Smooth muscle cell (in vitro differentiated cells): Measurements from ENCODE around the gene TMEM97. TPM values are rescaled to one million over a fixed set of nuclear protein-coding genes. Genes with fewer than 3 reads are reported as not detected.
"Not testable (repeated sequence)": the region's sequence is repeated elsewhere in the genome, so short reads cannot be mapped to it uniquely, and the experiment has no call there.

Experiments
- DNase-seq: peaks from one replicate; lab custom pipeline; 2025; ENCODE audit not compliant: unreplicated experiment; lab: John Stamatoyannopoulos, UW
- H2AFZ ChIP-seq: fragments of 200-600 bp; sonication (generic); 2 replicates; pipeline ENCODE4 v1.6.0; 2016; ENCODE audit warnings: antibody characterized with exemption, low read depth, mild to moderate bottlenecking
- H3F3A ChIP-seq: fragments of 200-600 bp; sonication (generic); 2 replicates; pipeline ENCODE4 v1.6.0; 2017; ENCODE audit warnings: antibody characterized with exemption, low read depth
- H3K27ac ChIP-seq: fragments of 200-600 bp; sonication (generic); 2 replicates; pipeline ENCODE4 v1.5.1; 2016; ENCODE audit warnings: low read depth, mild to moderate bottlenecking
- H3K27me3 ChIP-seq: fragments of 200-600 bp; sonication (generic); 2 replicates; pipeline ENCODE4 v1.6.1; 2016; ENCODE audit warnings: low read depth, mild to moderate bottlenecking
- H3K36me3 ChIP-seq: fragments of 200-600 bp; sonication (generic); 2 replicates; pipeline ENCODE4 v1.5.1; 2016; ENCODE audit warnings: low read depth
- H3K4me1 ChIP-seq: fragments of 200-600 bp; sonication (generic); 2 replicates; pipeline ENCODE4 v1.5.1; 2016; ENCODE audit warnings: low read depth
- H3K4me2 ChIP-seq: fragments of 200-600 bp; sonication (generic); 2 replicates; pipeline ENCODE4 v1.6.0; 2016; ENCODE audit warnings: mild to moderate bottlenecking
- H3K4me3 ChIP-seq: fragments of 200-600 bp; sonication (generic); 2 replicates; pipeline ENCODE4 v1.5.1; 2016; ENCODE audit warnings: mild to moderate bottlenecking
- H3K79me2 ChIP-seq: fragments of 200-600 bp; sonication (generic); 2 replicates; pipeline ENCODE4 v1.6.0; 2016; ENCODE audit warnings: low read depth, mild to moderate bottlenecking
- H3K9ac ChIP-seq: fragments of 200-600 bp; sonication (generic); 2 replicates; pipeline ENCODE4 v1.6.0; 2016; ENCODE audit warnings: low read depth
- H3K9me3 ChIP-seq: fragments of 200-600 bp; sonication (generic); replicated peaks from 2 replicates; pipeline ENCODE4 v1.5.1; 2016; ENCODE audit warnings: low read depth
- H4K20me1 ChIP-seq: fragments of 200-600 bp; sonication (generic); 2 replicates; pipeline ENCODE4 v1.6.0; 2016; ENCODE audit warnings: low read depth
- CTCF ChIP-seq: fragments of 200-600 bp; sonication (generic); IDR thresholded peaks from 2 replicates; pipeline ENCODE4 v1.5.1; 2017; ENCODE audit warnings: borderline replicate concordance, mild to moderate bottlenecking, antibody characterized with exemption; ENCODE audit not compliant: insufficient read depth, poor library complexity, severe bottlenecking
- WGBS: methylation state at CpG from one replicate; pipeline ENCODE4 v1.1.7; 2016; ENCODE audit warnings: low lambda C conversion rate; 5-methylcytosine and 5-hydroxymethylcytosine counted together
- polyA plus RNA-seq: library from polyadenylated mRNA; unstranded; fragments of >200 nt; fragmentation: Nextera tagmentation; extraction: Ambion mirVana; gene quantifications from 2 replicates; pipeline ENCODE4 v1.2.1, GENCODE V29; 2016
- total RNA-seq: library from RNA; depleted of rRNA; stranded (reverse); fragments of >200 nt; gene quantifications from 2 replicates; pipeline ENCODE4 v1.2.3, GENCODE V29; 2014

The TMEM97 gene
- total and polyA plus RNA-seq, 2 experiments from 2014 or later: 12.1 to 17.2 TPM

- no peaks in the 10 kb centered on the region for H3K27me3 ChIP-seq
- no peaks in the 10 kb centered on the region for H3K9me3 ChIP-seq
- H3F3A ChIP-seq: peaks cover 18% of the 10 kb centered on the region
- WGBS: 68% methylated on average over 5 of the region's 5 CpGs
- no peak for DNase-seq
- H3K79me2 ChIP-seq: peaks cover 49% of the 10 kb centered on the region
- no peak overlapping the region for H2AFZ ChIP-seq
- H3K4me2 ChIP-seq: peak overlapping the region; percentile 90
- no peak for TF ChIP-seq CTCF
- H3K36me3 ChIP-seq: no peaks in the 10 kb centered on the region
- H3K9ac ChIP-seq: peak overlapping the region; percentile 67
- no peak overlapping the region for H3K4me3 ChIP-seq
- peaks cover 17% of the 10 kb centered on the region for H3K4me1 ChIP-seq
- H3K27ac ChIP-seq: peak overlapping the region; percentile 97
- peaks cover 63% of the 10 kb centered on the region for H4K20me1 ChIP-seq
Observed at GRCh38 chr17:28338056-28338768, 19.2 kb downstream of the TMEM97 start.

GRCh38 chr17:28338769-28339212 lies 19.8 kb downstream of the TMEM97 start:
- not testable (repeated sequence) for H3K36me3 ChIP-seq, H3K27me3 ChIP-seq, H3K9me3 ChIP-seq, DNase-seq, H2AFZ ChIP-seq, H3K4me3 ChIP-seq
- Histone ChIP-seq H3F3A (peaks cover 18% of the 10 kb centered on the region), H3K4me2 (peak overlapping the region; percentile 90), H4K20me1 (peaks cover 57% of the 10 kb centered on the region), H3K79me2 (peaks cover 43% of the 10 kb centered on the region), H3K4me1 (peaks cover 17% of the 10 kb centered on the region), H3K9ac (peak overlapping the region; percentile 67), H3K27ac (peak overlapping the region; percentile 97)
- 77% methylated on average over 4 of the region's 8 CpGs for WGBS

- 96% methylated on average over 15 of the region's 15 CpGs for WGBS
- TF ChIP-seq CTCF: no peak
- H3K9ac ChIP-seq: peak overlapping the region; percentile 37
- H3F3A ChIP-seq: peaks cover 18% of the 10 kb centered on the region
- no peaks in the 10 kb centered on the region for H3K36me3 ChIP-seq
- no peak for DNase-seq
- H3K4me3 ChIP-seq: no peak overlapping the region
- H4K20me1 ChIP-seq: peaks cover 57% of the 10 kb centered on the region
- H3K79me2 ChIP-seq: peaks cover 37% of the 10 kb centered on the region
- H3K4me1 ChIP-seq: peaks cover 12% of the 10 kb centered on the region
- peak overlapping the region; percentile 97 for H3K27ac ChIP-seq
- peak overlapping the region; percentile 90 for H3K4me2 ChIP-seq
- H3K27me3 ChIP-seq: no peaks in the 10 kb centered on the region
- H2AFZ ChIP-seq: no peak overlapping the region
- no peaks in the 10 kb centered on the region for H3K9me3 ChIP-seq
Observed at GRCh38 chr17:28339431-28339830, 20.4 kb downstream of the TMEM97 start.

GRCh38 chr17:28340374-28340773 lies 21.4 kb downstream of the TMEM97 start:
- no peak for TF ChIP-seq CTCF
- Histone ChIP-seq H3K9ac (no peak overlapping the region), H3K4me2 (no peak overlapping the region), H3F3A (peaks cover 18% of the 10 kb centered on the region), H3K79me2 (peaks cover 30% of the 10 kb centered on the region), H3K36me3 (no peaks in the 10 kb centered on the region), H4K20me1 (peaks cover 63% of the 10 kb centered on the region), H3K4me1 (peaks cover 9% of the 10 kb centered on the region), H3K9me3 (no peaks in the 10 kb centered on the region), H2AFZ (no peak overlapping the region), H3K27me3 (no peaks in the 10 kb centered on the region), H3K4me3 (no peak overlapping the region), H3K27ac (no peak overlapping the region)
- DNase-seq: no peak
- 98% methylated on average over 6 of the region's 6 CpGs for WGBS
